Measurements from ENCODE around the gene C6orf120. TPM values are rescaled to one million over a fixed set of nuclear protein-coding genes. Genes with fewer than 3 reads are reported as not detected.

C6orf120 gene
- total RNA-seq (2021; ENCODE audit: unreplicated experiment) = 20.6 TPM
- polyA plus RNA-seq (2012) = 8.1 and 10.4 TPM in 2 replicates
- Bru-seq, nascent RNA = percentile 95 among the genes with signal in this experiment
- BruChase-seq, experiment 1, labeled RNA remaining after a 6-hour chase = percentile 83 among the genes with signal in this experiment
- percentile 98 among the genes with signal in this experiment for BruChase-seq, experiment 2, labeled RNA remaining after a 2-hour chase
- long read RNA-seq, transcript C6orf120-201 (1 exons, 2,667 nt) = major isoform, 57 of 60 reads
- long read RNA-seq, partial matches to known transcripts = 0 of 60 reads
- long read RNA-seq, other reads (novel, unspliced or antisense) = 3 of 60 reads

- Histone ChIP-seq H3K9me3 (ENCODE audit: control insufficient read depth in 1 of 2, insufficient read depth in 1 of 2, low read depth in 1 of 2, low read length in 2 of 2) (no peaks in the 10 kb centered on the region), H3K27ac (ENCODE audit: low read depth, low read length) (peak within 1 kb of the TSS; percentile 99), H3K4me3 (replicated peaks in 1 of 2; ENCODE audit: low read depth in 1 of 2, low read length in 2 of 2) (peak within 1 kb of the TSS; percentile 94 to 98), H3K4me2 (ENCODE audit: low read length) (peak within 1 kb of the TSS; percentile 84), H3K9me2 (ENCODE audit: insufficient read depth) (no peaks in the 10 kb centered on the region), H3K36me3 (ENCODE audit: control insufficient read depth in 1 of 2, insufficient read depth in 2 of 2, low read length in 2 of 2) (peaks cover 7 to 12% of the 10 kb centered on the region in 2 experiments; a peak in 2 of 4 replicates), H3K27me3 (ENCODE audit: insufficient read depth, low read length) (no peaks in the 10 kb centered on the region), H4K20me1 (ENCODE audit: insufficient read depth) (no peaks in the 10 kb centered on the region), H2AFZ (ENCODE audit: low read depth, low read length, poor library complexity, severe bottlenecking) (no peak within 1 kb of the TSS), H3K4me1 (ENCODE audit: control insufficient read depth in 1 of 2, insufficient read depth in 2 of 2, low read length in 2 of 2) (peaks cover 19 to 20% of the 10 kb centered on the region in 2 experiments), H3K9ac (ENCODE audit: low read length) (peak within 1 kb of the TSS; percentile 98), H3K79me2 (ENCODE audit: insufficient read depth, low read length) (peaks cover 76% of the 10 kb centered on the region)
- BruUV-seq (replicated peaks) = no TSS peak
- intact Hi-C loops (cut with micrococcal nuclease) = loop anchor here (2.0 to 10.0 kb wide), 4 partner anchors 49 to 851 kb away; partner anchors contain the start of genes DYNLT2, ERMARD and PSMB1
- ChIA-PET CTCF (no interaction called here), RAD21 (ENCODE audit: low non-redundant PET in 1 of 2, low total read pairs in 2 of 2, uncharacterized antibody in 2 of 2, unreplicated experiment in 2 of 2) (no interaction called here), POLR2A (interaction anchor here (0.7 to 1.9 kb wide), 4 partner anchors 9 to 20 kb away, joined by 3 to 6 read pairs (median 4); no protein-coding TSS in a partner anchor)
- DNase-seq (ENCODE audit: low read depth, low spot score) = peak; percentile 91
- peak; percentile 90 for ATAC-seq
- no peak; the same call in 1 of the 2 replicates for TF ChIP-seq ELF1 (IDR thresholded peaks at IDR 0.05; ENCODE audit: borderline replicate concordance, low read depth)
- no peak for TF ChIP-seq RAD21 (IDR thresholded peaks at IDR 0.05; ENCODE audit: low read depth)
- TF ChIP-seq SP1 (IDR thresholded peaks at IDR 0.05; ENCODE audit: low read depth) = peak; percentile 53; the same call in 1 of the 2 replicates
- no peak for TF ChIP-seq TCF7L2 (IDR thresholded peaks at IDR 0.05; ENCODE audit: borderline replicate concordance, extremely low read depth, insufficient read depth, insufficient read length)
- TF ChIP-seq JUND (IDR thresholded peaks at IDR 0.05) = no peak
- peak; percentile 52 for TF ChIP-seq POLR2A (IDR thresholded peaks at IDR 0.05; ENCODE audit: borderline replicate concordance, extremely low read depth, insufficient read depth, insufficient read length)
- peak; percentile 90 for TF ChIP-seq SIN3A (IDR thresholded peaks at IDR 0.05; ENCODE audit: low read depth)
- TF ChIP-seq EGR1 (IDR thresholded peaks at IDR 0.05; ENCODE audit: low read depth) = peak; percentile 96
- TF ChIP-seq ZFX (IDR thresholded peaks at IDR 0.05) = peak; percentile 85
- peak; percentile 87 for TF ChIP-seq MAX (IDR thresholded peaks at IDR 0.05)
- no peak for TF ChIP-seq CEBPB (IDR thresholded peaks at IDR 0.05; ENCODE audit: low read depth)
- no peak for TF ChIP-seq SRF (IDR thresholded peaks at IDR 0.05; ENCODE audit: low read depth)
- TF ChIP-seq ZNF274 (IDR thresholded peaks at IDR 0.05; ENCODE audit: low read depth, low read length) = no peak
- TF ChIP-seq EZH2phosphoT487 (IDR thresholded peaks at IDR 0.05; ENCODE audit: borderline replicate concordance) = no peak
- no peak for TF ChIP-seq ATF3 (IDR thresholded peaks at IDR 0.05)
- TF ChIP-seq POLR2AphosphoS5 (IDR thresholded peaks at IDR 0.05; ENCODE audit: low read depth, low read length) = peak; percentile 93
- TF ChIP-seq ZBTB33 (IDR thresholded peaks at IDR 0.05; ENCODE audit: extremely low read depth, insufficient replicate concordance, low read length) = peak; percentile 98
- no peak for TF ChIP-seq YY1 (IDR thresholded peaks at IDR 0.05; ENCODE audit: extremely low read depth, insufficient replicate concordance, low read depth, low read length)
Observed at GRCh38 chr6:169701954-169702839, at the start of gene C6orf120, which contains the start of gene WDR27. Gene C6orf120, plus strand, starts transcription at chr6:169702126. Its CDS starts 334 bp downstream, at chr6:169702460. Gene WDR27, minus strand, starts transcription at chr6:169702029. Its CDS starts 13,024 bp downstream, at chr6:169689005.
